PFSK-1 (cell line): ENCODE measurements around the gene SUPT5H.
A peak's percentile ranks its signal among the peaks of the same experiment; 100 is the strongest.

Experiments used
- FOXP2 ChIP-seq: optimal IDR thresholded peaks from 2 replicates; pipeline ENCODE3; 2011; ENCODE audit warnings: borderline replicate concordance, control low read depth, inconsistent platforms; ENCODE audit not compliant: insufficient read depth; ENCODE audit errors: extremely low read length, extremely low read depth
- POLR2AphosphoS5 ChIP-seq: IDR thresholded peaks from 2 replicates; pipeline ENCODE4 v1.6.1; 2012; ENCODE audit warnings: low read depth, mild to moderate bottlenecking, control low read depth, low read length, moderate library complexity
- REST ChIP-seq, 2 experiments: IDR thresholded peaks; 2 replicates each; pipeline versions ENCODE4 v1.6.1 to v1.8.0; 2011 to 2012; ENCODE audit warnings: low read depth in 2 of 2, low read length in 2 of 2, control low read depth in 1 of 2, inconsistent platforms in 1 of 2, mild to moderate bottlenecking in 1 of 2, moderate library complexity in 1 of 2; ENCODE audit not compliant: insufficient read depth in 1 of 2
- SIN3A ChIP-seq: IDR thresholded peaks from 2 replicates; pipeline ENCODE4 v1.6.1; 2012; ENCODE audit warnings: mild to moderate bottlenecking, low read length, moderate library complexity, borderline replicate concordance; ENCODE audit not compliant: insufficient read depth
- TAF1 ChIP-seq: IDR thresholded peaks from 2 replicates; pipeline ENCODE4 v1.6.1; 2012; ENCODE audit warnings: low read length, control low read depth, borderline replicate concordance; ENCODE audit not compliant: insufficient read depth

The SUPT5H gene

GRCh38 chr19:39401070-39401548 is 44.3 kb upstream of the SUPT5H start:
- TF ChIP-seq SIN3A (no peak), POLR2AphosphoS5 (no peak), TAF1 (no peak), FOXP2 (no peak), REST (IDR thresholded peaks at IDR 0.05; ENCODE audit: insufficient read depth in 1 of 2, low read depth in 2 of 2, low read length in 2 of 2) (no peak)

- no peak for TF ChIP-seq SIN3A
Observed at GRCh38 chr19:39401549-39402345, 43.6 kb upstream of the SUPT5H start.

- TF ChIP-seq SIN3A (peak; percentile 67; the same call in 1 of the 2 replicates), FOXP2 (peak; percentile 89), POLR2AphosphoS5 (peak; percentile 32; the same call in 1 of the 2 replicates), REST (IDR thresholded peaks at IDR 0.05; ENCODE audit: insufficient read depth in 1 of 2, low read depth in 2 of 2, low read length in 2 of 2) (0 out of 4 replicates have a peak, but pooled peaks have one; percentile 32 to 50), TAF1 (no peak)
Observed at GRCh38 chr19:39402346-39403300, 42.8 kb upstream of the SUPT5H start.

DNA sequence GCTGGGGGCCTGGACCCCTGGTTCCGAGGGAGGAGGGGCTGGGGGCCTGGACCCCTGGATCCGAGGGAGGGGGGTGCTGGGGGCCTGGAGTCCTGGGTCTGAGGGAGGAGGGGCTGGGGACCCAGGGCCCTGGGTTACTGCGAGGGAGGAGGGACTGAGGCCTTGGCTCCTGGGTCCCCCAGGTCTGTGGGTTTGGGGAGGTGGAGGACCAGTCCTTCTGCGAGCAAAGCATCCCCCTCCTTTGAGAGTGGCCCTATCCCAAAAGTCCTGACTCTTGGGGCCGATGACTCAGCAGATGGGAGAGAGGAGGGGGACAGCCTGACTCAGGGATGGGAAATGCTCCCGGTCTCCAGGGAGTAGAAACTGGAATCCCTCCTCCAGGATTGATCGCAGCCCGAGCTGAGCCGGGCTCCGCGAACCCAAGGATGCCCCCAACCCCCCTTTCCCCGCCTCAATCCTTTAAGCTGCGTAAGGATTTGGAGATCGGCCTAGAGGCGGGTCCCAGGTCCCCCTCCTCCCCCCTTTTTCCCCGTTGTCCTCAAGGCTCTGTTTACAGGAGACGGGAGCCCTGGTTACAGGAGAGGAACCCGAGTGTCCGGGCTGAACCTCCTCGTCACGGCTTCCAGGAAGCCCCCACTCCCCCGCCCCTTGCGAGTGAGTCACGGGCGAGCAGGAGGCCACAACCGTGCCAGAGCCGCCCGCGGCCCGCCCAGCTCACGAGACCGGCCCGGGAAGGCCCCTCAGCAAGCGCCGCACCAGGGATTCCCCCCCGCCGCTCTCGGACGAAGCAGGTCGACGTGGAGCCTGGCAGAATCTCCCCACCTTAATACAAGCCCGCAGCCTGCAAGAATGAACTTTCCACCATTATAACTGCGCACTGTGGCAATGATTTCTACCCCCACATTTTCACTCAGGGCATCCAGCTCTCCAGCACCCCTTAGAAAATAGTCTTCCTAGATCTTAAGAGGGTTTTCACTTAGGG is 41.8 kb upstream of the SUPT5H start:
- TF ChIP-seq SIN3A (no peak), FOXP2 (peak; percentile 87), REST (IDR thresholded peaks at IDR 0.05; ENCODE audit: insufficient read depth in 1 of 2, low read depth in 2 of 2, low read length in 2 of 2) (no peak), POLR2AphosphoS5 (no peak), TAF1 (no peak)
